ENCODE results near the gene SPOCK2.

GRCh38 chr10:72068126-72068765 lies 20.1 kb downstream of the SPOCK2 start:
- TF ChIP-seq ZNF441 (CRISPR knock-in tag; IDR thresholded peaks at IDR 0.05; ENCODE audit: borderline replicate concordance) (no peak), EHMT2 (IDR thresholded peaks at IDR 0.05; ENCODE audit: borderline replicate concordance, low read depth, low read length) (no peak), SPEN (CRISPR knock-in tag; IDR thresholded peaks at IDR 0.05; ENCODE audit: low read depth) (no peak), ZNF670 (CRISPR knock-in tag; IDR thresholded peaks at IDR 0.05; ENCODE audit: borderline replicate concordance) (no peak), BHLHE40 (IDR thresholded peaks at IDR 0.05; ENCODE audit: low read length) (no peak)

Measured in HepG2 (cell line).